ENCODE data around the gene NFXL1.
"Not testable (repeated sequence)": the region's sequence is repeated elsewhere in the genome, so short reads cannot be mapped to it uniquely, and the experiment has no call there.

The NFXL1 gene

DNA sequence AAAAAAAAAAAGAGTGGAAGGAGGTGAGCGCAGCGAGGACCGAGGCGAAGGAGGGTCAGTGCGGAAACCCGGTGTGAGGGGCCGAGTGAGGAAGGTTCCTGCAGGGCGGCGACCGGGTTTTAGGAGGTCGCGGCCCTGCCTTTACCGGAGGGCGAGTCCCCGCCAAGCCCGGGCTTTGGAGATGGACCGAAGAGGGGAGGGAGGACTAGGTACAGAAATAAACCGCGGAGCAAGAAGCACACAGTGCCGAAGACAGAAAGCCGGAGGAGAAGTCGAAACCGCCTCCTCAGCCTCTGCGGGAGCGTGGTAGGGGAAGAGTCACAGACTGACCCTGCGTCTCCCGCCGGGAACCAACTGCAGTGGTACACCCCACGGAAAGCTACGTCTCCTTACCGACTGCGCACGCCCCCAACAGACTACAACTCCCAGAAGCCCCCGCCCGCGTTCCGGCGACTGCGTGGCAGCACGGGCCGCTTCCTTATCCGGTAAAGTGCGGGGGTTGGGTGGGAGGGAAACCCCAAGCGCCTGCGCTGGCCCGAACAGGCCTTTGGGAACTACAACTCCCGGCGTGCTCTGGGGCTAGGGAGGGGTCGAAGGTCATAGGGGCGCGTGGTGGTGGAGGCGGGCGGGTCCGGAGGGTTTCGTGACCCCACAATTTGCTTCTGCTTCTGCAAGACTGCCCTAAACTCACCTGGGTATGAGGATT, at the start of gene NFXL1:
Gene NFXL1, minus strand, starts transcription at position 364 of the 706 bp plus-strand sequence. CDS start 380 bp downstream, outside the sequence.
- DNase-seq (ENCODE audit: low read depth) = peak; percentile 94

DNA sequence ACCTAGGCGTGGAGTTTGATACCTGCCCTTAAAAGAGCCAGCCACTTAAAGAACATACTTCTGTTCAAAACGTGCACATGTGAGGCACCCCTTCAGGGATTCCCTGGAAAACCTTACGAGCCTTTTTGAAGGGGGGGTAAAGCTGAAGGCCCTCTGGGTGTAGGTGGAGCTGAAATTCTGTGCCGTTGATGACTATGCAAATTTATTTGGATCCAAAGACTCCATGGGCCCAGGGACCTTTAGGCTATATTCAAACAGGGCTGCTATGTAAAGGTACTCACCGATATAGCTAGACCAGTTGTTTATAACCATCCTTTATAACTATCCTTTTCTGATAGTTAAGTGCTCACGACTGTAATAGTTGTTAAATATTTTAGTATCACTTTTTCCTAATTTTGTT, 40.3 kb upstream of the NFXL1 start:
- DNase-seq (ENCODE audit: low read depth) = no peak

DNA sequence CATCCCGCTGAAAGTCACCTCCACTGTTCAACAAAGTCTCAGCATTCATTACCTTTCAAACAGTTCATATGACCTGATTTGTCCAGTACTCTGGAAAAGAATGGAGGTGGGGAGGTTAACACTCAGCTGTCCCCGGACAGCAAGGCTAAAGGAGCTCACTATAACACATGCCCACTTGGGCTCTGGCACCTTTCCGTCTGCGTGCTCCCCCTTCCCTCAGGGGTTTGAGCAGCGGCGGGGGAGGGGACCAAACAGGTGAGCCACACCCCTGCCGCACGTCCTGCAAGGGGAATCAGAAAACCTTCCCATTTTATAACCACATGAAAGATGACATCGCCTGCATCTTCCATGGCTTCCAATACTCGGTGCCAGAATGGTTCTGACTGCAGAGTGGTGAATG, 39.9 kb upstream of the NFXL1 start:
- no peak for DNase-seq (ENCODE audit: low read depth)

DNA sequence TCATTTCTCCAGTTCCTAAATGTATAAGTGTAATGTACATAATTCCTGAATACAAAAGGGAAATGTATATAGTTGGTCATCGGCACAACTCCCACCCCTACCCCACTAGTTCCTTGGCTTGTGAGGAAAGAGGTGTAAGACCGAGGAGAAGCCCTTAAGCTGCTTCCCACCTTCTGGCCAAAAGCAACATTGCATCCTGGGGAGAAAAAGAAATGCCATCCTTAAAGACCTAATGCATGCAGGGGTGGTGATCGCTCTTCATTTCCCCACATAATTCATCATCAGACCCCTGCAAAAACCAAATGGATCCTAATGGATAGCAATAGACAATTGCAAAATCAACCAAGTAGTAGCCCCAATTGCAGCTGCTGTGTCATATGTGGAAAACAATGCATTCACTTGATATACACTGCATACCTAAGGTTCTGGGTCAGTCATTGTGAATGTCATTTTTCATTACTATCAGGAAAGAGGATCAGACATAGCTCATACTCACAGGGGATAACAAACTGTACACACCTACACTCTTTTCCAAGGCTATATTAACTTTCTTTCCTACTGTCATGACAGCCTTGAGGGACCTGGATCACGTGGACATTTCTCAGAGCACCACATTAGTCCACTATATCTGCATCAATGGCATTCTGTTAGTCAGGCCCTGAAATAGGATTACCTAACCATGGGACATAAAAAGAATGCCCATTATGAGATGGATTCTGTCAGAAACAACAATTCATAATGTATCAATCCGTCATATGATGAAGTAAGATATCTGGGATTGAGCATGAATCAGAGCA, 31.7 kb upstream of the NFXL1 start:
- DNase-seq (ENCODE audit: low read depth) = no peak

DNA sequence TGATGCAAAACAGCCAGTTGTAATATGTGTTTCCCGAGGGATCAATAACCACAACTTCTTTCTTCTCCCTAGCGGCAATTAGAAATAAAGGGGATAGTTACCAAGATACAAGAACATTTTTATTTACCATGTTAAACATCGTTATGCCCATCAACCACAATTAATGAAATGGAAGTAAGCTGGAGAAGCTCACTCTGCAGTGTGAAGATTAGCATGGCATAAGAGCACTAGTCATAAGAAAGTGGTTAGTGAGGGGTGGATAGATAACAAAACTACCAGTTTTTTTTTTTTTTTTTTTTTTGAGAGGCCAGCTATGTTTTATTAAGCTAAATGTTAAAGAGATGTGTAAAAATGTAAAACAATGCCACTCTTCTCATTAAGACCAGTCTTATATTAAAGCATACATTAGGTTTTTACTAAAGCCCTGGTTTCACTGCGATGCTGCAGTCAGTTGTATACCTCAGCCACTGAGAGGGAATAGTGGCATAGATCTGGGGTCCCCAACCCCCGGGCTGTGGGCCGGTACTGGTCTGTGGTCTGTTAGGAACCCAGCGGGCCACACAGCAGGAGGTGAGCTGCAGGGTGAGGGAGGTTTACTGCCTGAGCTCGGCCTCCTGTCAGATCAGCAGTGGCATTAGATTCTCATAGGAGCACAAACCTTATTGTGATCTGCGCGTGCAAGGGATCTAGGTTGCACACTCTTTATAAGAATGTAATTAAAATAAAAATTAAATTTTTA, 27.9 kb upstream of the NFXL1 start:
- DNase-seq (ENCODE audit: low read depth) = no peak

DNA sequence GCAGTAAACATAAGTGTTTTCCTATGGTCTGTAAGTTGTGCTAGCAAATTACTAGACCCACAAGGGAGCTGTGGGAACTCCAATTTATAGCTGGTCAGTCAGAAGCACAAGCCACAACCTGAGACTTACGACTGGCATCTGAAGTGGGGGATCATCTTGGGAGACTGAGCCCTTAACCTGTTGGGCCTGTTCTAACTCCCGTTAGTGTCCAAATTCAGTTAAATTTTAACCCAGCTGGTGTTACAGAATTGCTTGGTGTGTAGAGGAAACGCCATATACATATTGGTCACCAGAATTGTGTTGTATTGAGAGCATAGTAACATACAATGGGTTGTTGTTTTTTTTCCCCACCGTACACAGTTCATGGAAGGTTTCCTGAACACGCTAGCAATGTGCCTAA, 25.1 kb upstream of the NFXL1 start:
- DNase-seq (ENCODE audit: low read depth) = no peak

- no peak for DNase-seq (ENCODE audit: low read depth)
Measured at GRCh38 chr4:47936336-47936735, 22.0 kb upstream of the NFXL1 start.

GRCh38 chr4:47933840-47934239, 19.5 kb upstream of the NFXL1 start:
- no peak for DNase-seq (ENCODE audit: low read depth)

DNA sequence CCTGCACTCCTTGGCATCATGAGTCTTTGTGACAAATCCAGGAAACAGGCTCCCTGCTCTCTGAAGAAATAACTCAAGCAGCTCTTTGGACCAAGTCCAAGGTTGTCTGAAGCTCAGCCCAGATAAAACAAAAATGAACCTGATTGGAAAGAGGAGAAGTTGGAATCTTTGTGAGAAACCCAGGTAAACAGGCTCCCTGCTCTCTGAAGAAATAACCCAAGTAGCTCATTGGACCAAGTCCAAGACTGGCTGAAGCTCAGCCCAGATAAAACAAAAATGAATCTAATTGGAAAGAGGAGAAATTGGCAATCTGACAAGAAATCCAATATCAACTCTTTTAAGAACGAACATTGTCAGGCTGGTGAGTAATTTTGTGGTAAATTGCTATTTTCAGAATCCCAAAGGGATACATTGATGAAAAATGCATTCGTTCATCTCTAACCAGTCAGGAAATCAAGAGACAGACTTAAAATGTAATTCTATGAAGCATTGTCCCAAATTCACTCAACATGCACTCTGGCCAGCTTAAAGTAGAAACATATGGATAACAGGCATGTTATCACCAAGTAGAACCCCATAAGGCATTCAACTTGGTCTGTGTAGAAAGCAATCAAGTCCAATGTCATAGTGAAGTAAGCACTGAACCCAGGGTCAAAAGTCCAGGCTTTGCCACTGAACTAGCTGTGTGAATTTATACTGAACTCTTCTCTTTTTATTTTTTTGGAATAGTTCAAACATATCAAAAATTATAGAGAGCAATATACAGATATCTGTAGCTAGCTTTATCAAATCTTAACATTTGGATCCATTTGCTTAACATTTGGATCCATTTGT, 16.8 kb upstream of the NFXL1 start:
- DNase-seq (ENCODE audit: low read depth) = no peak

- no peak for DNase-seq (ENCODE audit: low read depth)
Measured at GRCh38 chr4:47929682-47930201, 15.4 kb upstream of the NFXL1 start.

- DNase-seq (ENCODE audit: low read depth) = peak; percentile 19
Measured at GRCh38 chr4:47926667-47927258, 12.4 kb upstream of the NFXL1 start.

DNA sequence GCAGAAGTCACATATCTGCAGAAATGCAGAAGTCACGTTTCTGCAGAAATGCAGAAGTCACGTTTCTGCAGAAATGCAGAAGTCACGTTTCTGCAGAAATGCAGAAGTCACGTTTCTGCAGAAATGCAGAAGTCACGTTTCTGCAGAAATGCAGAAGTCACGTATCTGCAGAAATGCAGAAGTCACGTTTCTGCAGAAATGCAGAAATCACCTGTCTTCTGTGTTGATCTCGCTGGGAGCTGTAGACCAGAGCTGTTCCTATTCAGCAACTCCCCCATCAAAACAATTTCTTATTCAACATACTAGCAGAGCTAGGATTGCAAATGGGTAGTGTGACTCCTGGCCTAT, 8.9 kb upstream of the NFXL1 start:
- not testable (repeated sequence) for DNase-seq (ENCODE audit: low read depth)

DNA sequence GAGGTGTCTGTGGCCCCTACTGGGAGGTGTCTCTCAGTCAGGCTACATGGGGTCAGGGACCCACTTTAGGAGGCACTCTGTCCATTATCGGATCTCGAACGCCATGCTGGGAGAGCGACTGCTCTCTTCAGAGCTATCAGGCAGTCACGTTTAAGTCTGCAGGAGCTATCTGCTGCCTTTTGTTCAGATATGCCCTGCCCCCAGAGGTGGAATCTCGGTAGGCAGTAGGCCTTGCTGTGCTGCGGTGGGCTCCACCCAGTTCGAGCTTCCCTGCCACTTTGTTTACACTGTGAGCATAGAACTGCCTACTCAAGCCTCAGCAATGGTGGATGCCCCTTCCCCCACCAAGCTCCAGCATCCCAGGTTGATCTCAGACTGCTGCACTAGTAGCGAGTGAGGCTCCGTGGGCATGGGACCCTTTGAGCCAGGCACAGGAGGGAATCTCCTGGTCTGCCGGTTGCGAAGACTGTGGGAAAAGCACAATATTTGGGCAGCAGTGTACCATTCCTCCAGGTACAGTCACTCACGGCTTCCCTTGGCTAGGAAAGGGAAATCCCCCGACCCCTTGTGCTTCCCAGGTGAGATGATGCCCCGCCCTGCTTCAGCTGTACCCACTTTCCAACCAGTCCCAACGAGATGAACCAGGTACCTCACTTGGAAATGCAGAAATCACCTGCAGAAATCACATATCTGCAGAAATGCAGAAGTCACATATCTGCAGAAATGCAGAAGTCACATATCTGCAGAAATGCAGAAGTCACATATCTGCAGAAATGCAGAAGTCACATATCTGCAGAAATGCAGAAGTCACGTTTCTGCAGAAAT, 8.3 kb upstream of the NFXL1 start:
- not testable (repeated sequence) for DNase-seq (ENCODE audit: low read depth)

DNA sequence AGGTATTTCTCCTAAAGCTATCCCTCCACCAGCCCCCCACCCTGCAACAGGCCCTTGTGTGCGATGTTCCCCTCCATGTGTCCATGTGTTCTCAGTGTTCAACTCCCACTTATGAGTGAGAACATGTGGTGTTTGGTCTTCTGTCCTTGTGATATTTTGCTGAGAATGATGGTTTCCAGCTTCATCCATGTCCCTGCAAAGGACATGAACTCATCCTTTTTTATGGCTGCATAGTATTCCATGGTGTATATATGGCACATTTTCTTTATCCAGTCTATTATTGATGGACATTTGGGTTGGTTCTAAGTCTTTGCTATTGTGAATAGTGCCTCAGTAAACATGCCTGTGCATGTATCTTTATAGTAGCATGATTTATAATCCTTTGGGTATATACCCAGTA, 2.8 kb upstream of the NFXL1 start:
- not testable (repeated sequence) for DNase-seq (ENCODE audit: low read depth)

DNA sequence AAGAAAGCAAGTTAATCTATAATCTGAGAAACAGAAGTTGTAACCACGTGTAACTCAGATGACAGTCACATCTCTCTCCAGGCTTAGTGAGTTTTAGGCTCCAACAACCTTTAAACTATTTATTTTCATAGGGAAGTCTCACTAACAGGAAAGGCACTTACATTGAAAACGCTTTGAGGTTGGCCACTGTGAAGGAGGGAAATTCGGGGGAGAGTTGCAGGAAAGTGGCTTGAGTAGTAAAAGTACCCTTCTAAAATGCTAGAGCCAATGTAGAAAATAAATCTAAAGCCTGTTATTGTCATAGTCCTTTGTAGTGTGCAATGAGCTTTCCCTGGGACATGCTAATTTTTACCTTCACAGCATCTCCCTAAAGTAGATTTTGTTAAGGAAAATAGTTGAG, 995 bp upstream of the NFXL1 start:
- no peak for DNase-seq (ENCODE audit: low read depth)

- no peak for DNase-seq (ENCODE audit: low read depth)
Measured at GRCh38 chr4:47914926-47915237, 499 bp upstream of the NFXL1 start.

- peak; percentile 21 for DNase-seq (ENCODE audit: low read depth)
Measured at GRCh38 chr4:47913861-47914219, 543 bp downstream of the NFXL1 start.

DNA sequence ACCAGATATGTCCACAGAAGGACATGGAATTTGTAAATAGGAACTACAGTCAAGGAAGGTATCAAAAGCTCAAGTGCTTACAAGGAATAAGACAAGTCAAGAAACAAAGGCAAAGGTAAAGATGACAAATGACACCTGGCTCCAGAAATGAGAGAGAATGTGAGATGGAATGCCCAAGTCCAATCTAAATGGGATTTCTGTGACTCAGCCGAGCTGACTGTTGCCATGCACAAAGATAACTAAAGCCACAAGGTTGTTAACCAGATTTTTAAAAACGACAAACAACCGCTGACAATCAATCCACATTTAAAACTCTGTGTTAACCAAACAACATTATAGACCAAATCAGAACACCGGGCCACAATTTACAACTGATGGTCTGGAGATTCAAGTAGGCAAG, 1.1 kb downstream of the NFXL1 start:
- no peak for DNase-seq (ENCODE audit: low read depth)

DNA sequence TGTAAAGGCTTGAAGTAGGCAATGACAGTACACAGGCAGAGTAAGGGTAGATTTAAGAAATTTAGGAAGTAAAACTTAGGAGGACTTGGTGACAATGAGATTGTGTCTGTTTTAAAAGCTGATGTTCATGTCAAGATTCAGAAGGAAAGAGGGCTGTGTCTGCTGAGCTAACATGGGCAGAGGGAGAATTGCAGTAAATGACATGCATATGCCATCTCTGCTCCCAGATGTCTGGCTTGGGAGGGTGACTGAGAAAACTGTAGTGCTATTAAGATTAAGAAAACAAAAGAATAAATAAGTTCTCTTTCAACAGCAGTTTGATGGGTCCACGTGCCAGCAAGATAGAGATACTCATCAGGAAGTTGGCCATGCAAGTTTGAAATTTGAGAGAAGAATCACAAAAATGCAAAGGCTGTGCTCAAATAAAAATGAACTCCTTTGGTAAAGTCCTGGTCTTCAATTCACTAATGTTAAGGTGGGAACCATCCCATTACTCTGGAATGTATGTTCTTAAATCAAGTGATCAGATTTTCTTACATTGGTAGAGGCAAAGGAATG, 7.2 kb downstream of the NFXL1 start:
- DNase-seq (ENCODE audit: low read depth) = no peak

DNA sequence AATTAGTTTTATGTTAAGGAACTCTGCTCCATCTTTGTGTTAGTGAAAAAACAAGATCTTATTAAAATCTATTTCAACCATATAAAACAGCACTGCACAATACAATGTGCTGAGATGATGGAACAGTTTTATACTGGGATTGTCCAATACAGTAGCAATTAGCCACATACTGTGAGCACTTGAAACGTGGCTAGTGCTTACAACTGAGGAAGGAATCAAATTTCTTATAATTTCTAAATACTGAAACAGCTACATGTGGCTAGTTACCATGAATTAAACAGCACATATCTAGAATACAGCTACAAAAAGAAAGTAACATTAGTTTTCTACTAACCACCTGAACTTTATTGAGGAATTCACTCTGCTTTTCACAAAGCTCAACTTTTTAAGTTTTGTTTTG, 14.7 kb downstream of the NFXL1 start:
- DNase-seq (ENCODE audit: low read depth) = no peak

All from stimulated activated CD4-positive, alpha-beta T cell treated with anti-CD3 and anti-CD28 coated beads, Interleukin-2, amount 100 ng/mL, for 4 hours (primary cell).